Calu3 (cell line): ENCODE results near the gene AGAP3. TPM values are rescaled to one million over a fixed set of nuclear protein-coding genes. Genes with fewer than 3 reads are reported as not detected.

Experiments used
- BruUV-seq: library from RNA; stranded (reverse); fragments of 400-500 nt; replicated peaks from 2 replicates; lab custom pipeline; 2021; lab: Mats Ljungman, UMichigan
- CTCF ChIA-PET: fragments of 300-600 bp; sonication (Branson Sonifier 250); formaldehyde crosslinking; loops from one replicate; lab custom pipeline; 2022; ENCODE audit warnings: antibody characterized with exemption; lab: Charles Lee
- DNase-seq: peaks from one replicate; pipeline ENCODE4 v3.0.0; 2022
- H3K27ac Mint-ChIP-seq: one replicate; pipeline ENCODE4 v1.8.0; 2022; ENCODE audit warnings: mixed read lengths; ENCODE audit not compliant: unreplicated experiment
- H3K27me3 Mint-ChIP-seq: one replicate; pipeline ENCODE4 v1.8.0; 2022; ENCODE audit warnings: mixed read lengths; ENCODE audit not compliant: unreplicated experiment
- H3K36me3 Mint-ChIP-seq: one replicate; pipeline ENCODE4 v1.8.0; 2022; ENCODE audit warnings: mild to moderate bottlenecking, moderate library complexity, mixed read lengths; ENCODE audit not compliant: insufficient read depth, unreplicated experiment
- H3K4me1 Mint-ChIP-seq: one replicate; pipeline ENCODE4 v1.8.0; 2022; ENCODE audit warnings: mild to moderate bottlenecking, low read depth, mixed read lengths; ENCODE audit not compliant: unreplicated experiment
- H3K4me3 Mint-ChIP-seq: one replicate; pipeline ENCODE4 v1.8.0; 2022; ENCODE audit warnings: mild to moderate bottlenecking, low read depth, moderate library complexity, mixed read lengths; ENCODE audit not compliant: unreplicated experiment
- H3K9me3 Mint-ChIP-seq: one replicate; pipeline ENCODE4 v1.8.0; 2022; ENCODE audit warnings: low read depth, mixed read lengths; ENCODE audit not compliant: unreplicated experiment
- CTCF ChIP-seq: fragments of 200-600 bp; IDR thresholded peaks from one replicate; pipeline ENCODE4 v1.8.0; 2022; ENCODE audit warnings: antibody characterized with exemption; ENCODE audit not compliant: unreplicated experiment
- intact Hi-C: fragments of 100-400 bp; cut with micrococcal nuclease; formaldehyde crosslinking; loops from one replicate; pipeline ENCODE4 v1.10.0; 2022; ENCODE audit not compliant: unreplicated experiment
- total RNA-seq: library from RNA; stranded (reverse); gene quantifications from 2 replicates; pipeline ENCODE4 v1.2.3, GENCODE V29; 2022

Gene AGAP3
- total RNA-seq, 1 experiment from 2014 or later, result 73.4 TPM

DNA sequence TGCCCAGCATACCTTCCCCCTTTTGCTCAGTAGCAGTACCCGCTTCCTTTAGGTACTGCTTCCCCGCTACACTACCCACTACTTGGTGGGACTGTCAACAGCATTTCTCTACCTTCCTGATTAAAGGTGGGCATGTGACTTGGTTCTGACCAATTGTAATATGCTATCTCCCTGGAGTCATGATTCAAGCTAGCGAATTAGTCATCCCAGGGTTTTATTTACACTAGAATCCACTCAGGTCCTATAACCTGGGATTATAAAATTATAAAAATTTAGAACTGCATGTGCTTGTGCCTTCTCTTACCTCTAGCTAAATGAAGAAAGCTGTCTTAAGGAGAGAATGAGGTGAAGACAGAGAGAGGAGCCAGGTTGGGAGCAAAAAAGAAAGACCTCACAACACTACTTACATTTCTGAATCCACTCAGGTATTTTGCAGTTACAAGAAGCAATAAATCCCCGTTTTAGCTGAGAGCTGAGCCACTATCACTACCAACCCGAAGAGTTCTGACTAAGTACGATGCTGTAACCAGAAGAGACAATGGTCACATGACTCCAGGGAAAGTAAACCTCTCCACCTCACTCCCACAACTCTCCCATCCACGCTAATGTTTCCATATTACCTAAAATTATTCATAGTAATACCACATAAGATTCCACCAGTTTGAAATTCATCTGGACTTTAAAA, 71.5 kb downstream of the AGAP3 start:
- CTCF ChIA-PET, result interaction anchor here (1.0 to 1.5 kb wide), 2 partner anchors 8 to 34 kb away, joined by 4 to 5 read pairs; no protein-coding TSS in a partner anchor
- Mint-ChIP-seq H3K27ac (no peak overlapping the region), H3K4me1 (peaks cover 6% of the 10 kb centered on the region), H3K9me3 (no peaks in the 10 kb centered on the region), H3K4me3 (no peak overlapping the region), H3K36me3 (no peaks in the 10 kb centered on the region), H3K27me3 (peaks cover 16% of the 10 kb centered on the region)
- no TSS peak for BruUV-seq
- intact Hi-C loops, result no loop called here
- DNase-seq, result no peak
- TF ChIP-seq CTCF, result no peak

DNA sequence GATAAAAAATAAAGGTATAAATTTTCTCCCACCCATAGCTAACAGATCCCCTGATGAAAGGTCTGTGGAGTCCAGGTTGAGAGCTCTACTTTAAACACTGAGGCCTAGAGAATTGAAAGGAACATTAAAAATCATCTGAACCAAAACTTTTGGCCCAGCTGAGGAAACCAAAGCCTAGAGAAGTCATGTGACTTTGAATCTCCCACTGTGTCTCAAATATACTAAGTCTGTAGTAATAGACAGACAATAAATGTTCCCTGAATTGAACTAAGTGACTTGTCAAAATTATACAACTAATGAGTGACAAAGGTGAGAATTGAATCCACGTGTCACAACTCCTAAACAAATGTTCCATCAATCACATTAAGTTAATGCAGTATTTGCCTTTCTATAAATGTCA, 75.5 kb downstream of the AGAP3 start:
- DNase-seq, result no peak
- no peak overlapping the region for H3K27ac Mint-ChIP-seq
- TF ChIP-seq CTCF, result no peak
- H3K27me3 Mint-ChIP-seq, result no peaks in the 10 kb centered on the region
- H3K36me3 Mint-ChIP-seq, result no peaks in the 10 kb centered on the region
- no peak overlapping the region for H3K4me3 Mint-ChIP-seq
- CTCF ChIA-PET, result no interaction called here
- peaks cover 6% of the 10 kb centered on the region for H3K4me1 Mint-ChIP-seq
- BruUV-seq, result no TSS peak
- intact Hi-C loops, result no loop called here
- no peaks in the 10 kb centered on the region for H3K9me3 Mint-ChIP-seq

DNA sequence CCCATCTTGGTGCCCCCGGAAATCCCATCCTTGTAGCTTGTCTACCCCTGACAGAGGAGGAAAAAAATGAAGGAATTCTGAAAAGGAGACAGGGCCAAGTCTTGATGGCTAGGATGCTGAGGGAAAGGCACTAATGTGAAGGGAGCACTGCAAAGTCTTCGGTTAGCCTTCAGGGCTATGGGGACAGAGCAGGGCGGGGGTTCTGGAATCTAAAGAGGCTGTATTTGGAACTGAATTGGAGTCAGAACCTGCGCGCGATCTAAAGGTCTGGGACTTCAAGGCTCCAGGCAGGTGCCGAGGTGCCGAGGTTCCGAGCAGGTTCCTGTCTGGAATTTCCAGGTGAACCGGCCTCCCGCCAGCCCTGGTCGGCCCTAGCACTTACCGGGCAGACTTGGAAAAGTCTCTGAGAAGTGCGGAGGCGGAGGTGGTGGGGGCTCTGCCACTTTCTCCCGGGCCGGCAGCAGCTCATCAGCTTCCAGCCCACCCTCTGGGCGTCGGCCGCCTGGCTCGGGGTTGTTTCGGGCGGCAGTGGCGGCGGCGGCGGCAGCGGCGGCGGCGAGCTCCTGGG, 80.4 kb downstream of the AGAP3 start:
- DNase-seq, result no peak
- Mint-ChIP-seq H3K27ac (no peak overlapping the region), H3K4me3 (peak overlapping the region; percentile 60), H3K9me3 (no peaks in the 10 kb centered on the region), H3K27me3 (peaks cover 40% of the 10 kb centered on the region), H3K4me1 (peaks cover 11% of the 10 kb centered on the region), H3K36me3 (no peaks in the 10 kb centered on the region)
- TF ChIP-seq CTCF, result no peak
- BruUV-seq, result no TSS peak
- CTCF ChIA-PET, result interaction anchor here (0.5 to 1.5 kb wide), 3 partner anchors 17 to 165 kb away, joined by 3 to 6 read pairs (median 6); no protein-coding TSS in a partner anchor
- intact Hi-C loops, result no loop called here

GRCh38 chr7:151167197-151167961, 81.1 kb downstream of the AGAP3 start, which contains the start of gene GBX1:
GBX1 (minus strand) TSS chr7:151167694; CDS start chr7:151167548, 146 bp downstream.
- H3K27ac Mint-ChIP-seq, result no peak within 1 kb of the TSS

More at GRCh38 chr7:151167197-151167961, 81.1 kb downstream of the AGAP3 start, which contains the start of gene GBX1:
- CTCF ChIA-PET, result interaction anchor here (0.5 to 1.9 kb wide), 5 partner anchors 17 to 165 kb away, joined by 3 to 6 read pairs (median 6); no protein-coding TSS in a partner anchor
- H3K36me3 Mint-ChIP-seq, result no peaks in the 10 kb centered on the region
- peaks cover 11% of the 10 kb centered on the region for H3K4me1 Mint-ChIP-seq
- peak; percentile 44 for DNase-seq
- no TSS peak for BruUV-seq
- no peak for TF ChIP-seq CTCF
- intact Hi-C loops, result no loop called here
- H3K4me3 Mint-ChIP-seq, result peak within 1 kb of the TSS; percentile 60
- H3K27me3 Mint-ChIP-seq, result peaks cover 47% of the 10 kb centered on the region
- no peaks in the 10 kb centered on the region for H3K9me3 Mint-ChIP-seq
